Endodermal cell (in vitro differentiated cells): Measurements from ENCODE around the gene NEK10. TPM values are rescaled to one million over a fixed set of nuclear protein-coding genes. Genes with fewer than 3 reads are reported as not detected.

Experiments used
- DNase-seq: peaks from one replicate; pipeline ENCODE4 v3.0.0-alpha.2; 2017
- H3K27ac ChIP-seq: 2 replicates; pipeline ENCODE4 v1.5.1; 2013; ENCODE audit warnings: mild to moderate bottlenecking, low read depth, low read length, moderate library complexity
- H3K27me3 ChIP-seq: 2 replicates; pipeline ENCODE4 v1.6.1; 2013; ENCODE audit warnings: mild to moderate bottlenecking, low read length, moderate library complexity; ENCODE audit not compliant: insufficient read depth, control insufficient read depth, poor library complexity, severe bottlenecking
- H3K36me3 ChIP-seq: 2 replicates; pipeline ENCODE4 v1.7.0; 2013; ENCODE audit warnings: mild to moderate bottlenecking, low read length, moderate library complexity; ENCODE audit not compliant: control insufficient read depth, insufficient read depth
- H3K4me1 ChIP-seq: one replicate; pipeline ENCODE4 v1.7.0; 2013; ENCODE audit warnings: low read length; ENCODE audit not compliant: control insufficient read depth, insufficient read depth
- H3K4me3 ChIP-seq: 2 replicates; pipeline ENCODE4 v1.5.1; 2013; ENCODE audit warnings: mild to moderate bottlenecking, low read length, moderate library complexity
- H3K9ac ChIP-seq: 2 replicates; pipeline ENCODE4 v1.6.1; 2013; ENCODE audit warnings: mild to moderate bottlenecking, low read length, moderate library complexity; ENCODE audit not compliant: poor library complexity, severe bottlenecking; ENCODE audit errors: extremely low read depth
- H3K9me3 ChIP-seq: 2 replicates; pipeline ENCODE4 v1.6.1; 2013; ENCODE audit warnings: mild to moderate bottlenecking, low read length, moderate library complexity; ENCODE audit not compliant: control insufficient read depth
- H3K27ac Mint-ChIP-seq: 2 replicates; pipeline ENCODE4 v1.8.0; 2020; ENCODE audit warnings: mixed read lengths
- H3K27me3 Mint-ChIP-seq: 2 replicates; pipeline ENCODE4 v1.8.0; 2021; ENCODE audit warnings: mild to moderate bottlenecking, mixed read lengths; ENCODE audit not compliant: insufficient read depth
- H3K36me3 Mint-ChIP-seq: 2 replicates; pipeline ENCODE4 v1.8.0; 2020; ENCODE audit warnings: low read depth, mixed read lengths
- H3K4me1 Mint-ChIP-seq: 2 replicates; pipeline ENCODE4 v1.8.0; 2020; ENCODE audit warnings: mixed read lengths
- H3K4me3 Mint-ChIP-seq: 2 replicates; pipeline ENCODE4 v1.8.0; 2020; ENCODE audit warnings: mild to moderate bottlenecking, moderate library complexity, mixed read lengths
- H3K9me3 Mint-ChIP-seq: 2 replicates; pipeline ENCODE4 v1.8.0; 2020; ENCODE audit warnings: mild to moderate bottlenecking, mixed read lengths
- WGBS, 2 experiments: methylation state at CpG; one replicate each; pipeline versions ENCODE4 v1.1.5 to v1.1.7; 2013; ENCODE audit warnings: missing lambda C conversion rate in 2 of 2, mixed read lengths in 1 of 2; ENCODE audit not compliant: insufficient coverage in 1 of 2, insufficient read length in 1 of 2; 5-methylcytosine and 5-hydroxymethylcytosine counted together
- total RNA-seq, 2 donors: library from RNA; stranded (reverse); fragmentation: NEBNext Ultra II Directional in 1 of 2; extraction: Animal tissue kit (Norgen Biotek cat#: 25700) in 1 of 2; gene quantifications; 2 replicates in 1 of 2; 3 replicates in 1 of 2; pipeline ENCODE4 v1.2.1, GENCODE V29; 2021
- TF ChIP-seq, protein P1 (sequence below): fragments of 200-600 bp; sonication (generic); conservative IDR thresholded peaks from 2 replicates; pipeline ENCODE4 v1.5.0; 2021; ENCODE audit warnings: antibody characterized with exemption, mild to moderate bottlenecking

The NEK10 gene
- total RNA-seq, 2 donors from 2014 or later: 1.3 to 2.4 TPM

DNA sequence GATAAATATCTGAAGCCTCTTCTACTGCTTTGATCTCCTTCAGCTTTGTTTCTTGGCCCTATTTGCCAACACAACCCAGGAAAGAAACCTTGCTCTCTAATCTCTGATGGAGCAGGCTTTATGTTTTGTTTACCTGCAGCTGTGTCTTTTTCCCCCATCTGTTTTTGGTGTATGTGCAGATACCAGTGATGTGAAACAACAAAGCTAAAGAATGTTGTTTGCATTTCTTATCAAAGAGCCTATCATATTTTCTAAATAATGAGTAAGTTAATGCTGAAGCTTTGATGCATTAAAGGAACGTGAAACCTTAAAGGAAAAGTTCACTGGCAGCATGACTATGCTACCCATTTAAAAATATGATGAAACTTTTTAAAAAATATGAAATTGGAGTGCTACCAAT is 238.4 kb downstream of the NEK10 start:
- Histone ChIP-seq H3K27me3 (no peaks in the 10 kb centered on the region), H3K9me3 (no peaks in the 10 kb centered on the region), H3K4me1 (peaks cover 5% of the 10 kb centered on the region), H3K27ac (no peak overlapping the region), H3K9ac (no peak overlapping the region), H3K36me3 (no peaks in the 10 kb centered on the region), H3K4me3 (no peak overlapping the region)
- Mint-ChIP-seq H3K4me3 (no peak overlapping the region), H3K27me3 (no peaks in the 10 kb centered on the region), H3K36me3 (no peaks in the 10 kb centered on the region), H3K9me3 (no peaks in the 10 kb centered on the region), H3K27ac (no peak overlapping the region), H3K4me1 (peaks cover 15% of the 10 kb centered on the region)
- DNase-seq: no peak
- TF ChIP-seq, protein P1, sequence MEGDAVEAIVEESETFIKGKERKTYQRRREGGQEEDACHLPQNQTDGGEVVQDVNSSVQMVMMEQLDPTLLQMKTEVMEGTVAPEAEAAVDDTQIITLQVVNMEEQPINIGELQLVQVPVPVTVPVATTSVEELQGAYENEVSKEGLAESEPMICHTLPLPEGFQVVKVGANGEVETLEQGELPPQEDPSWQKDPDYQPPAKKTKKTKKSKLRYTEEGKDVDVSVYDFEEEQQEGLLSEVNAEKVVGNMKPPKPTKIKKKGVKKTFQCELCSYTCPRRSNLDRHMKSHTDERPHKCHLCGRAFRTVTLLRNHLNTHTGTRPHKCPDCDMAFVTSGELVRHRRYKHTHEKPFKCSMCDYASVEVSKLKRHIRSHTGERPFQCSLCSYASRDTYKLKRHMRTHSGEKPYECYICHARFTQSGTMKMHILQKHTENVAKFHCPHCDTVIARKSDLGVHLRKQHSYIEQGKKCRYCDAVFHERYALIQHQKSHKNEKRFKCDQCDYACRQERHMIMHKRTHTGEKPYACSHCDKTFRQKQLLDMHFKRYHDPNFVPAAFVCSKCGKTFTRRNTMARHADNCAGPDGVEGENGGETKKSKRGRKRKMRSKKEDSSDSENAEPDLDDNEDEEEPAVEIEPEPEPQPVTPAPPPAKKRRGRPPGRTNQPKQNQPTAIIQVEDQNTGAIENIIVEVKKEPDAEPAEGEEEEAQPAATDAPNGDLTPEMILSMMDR: no peak
- WGBS, 2 experiments: 92% methylated on average over 1 of the region's 1 CpG; no CpG with 5 or more reads in 1 of the 2 experiments

DNA sequence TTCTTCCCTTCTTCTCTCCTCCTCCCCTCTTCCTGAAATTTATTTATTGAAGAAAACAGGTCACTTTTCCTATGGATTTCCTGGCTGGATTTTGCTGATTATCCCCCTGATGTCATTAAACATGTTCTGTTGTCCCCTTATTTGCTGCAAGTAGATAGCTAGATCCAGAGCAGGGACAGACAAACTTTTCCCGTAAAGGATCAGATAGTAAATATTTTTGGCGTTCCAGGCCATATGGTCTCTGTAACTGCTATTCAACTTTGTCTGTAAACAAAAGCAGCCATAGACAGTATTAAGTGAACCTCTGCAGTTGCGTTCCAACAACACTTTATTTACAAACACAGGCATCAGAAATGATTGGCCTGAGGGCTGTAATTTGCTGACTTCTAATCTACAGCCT is 241.3 kb downstream of the NEK10 start:
- no peaks in the 10 kb centered on the region for H3K36me3 Mint-ChIP-seq
- no peaks in the 10 kb centered on the region for H3K27me3 Mint-ChIP-seq
- no peak overlapping the region for H3K27ac Mint-ChIP-seq
- peaks cover 13% of the 10 kb centered on the region for H3K4me1 Mint-ChIP-seq
- no peak overlapping the region for H3K4me3 Mint-ChIP-seq
- TF ChIP-seq, protein P1: no peak
- H3K4me3 ChIP-seq: no peak overlapping the region
- H3K36me3 ChIP-seq: no peaks in the 10 kb centered on the region
- no peaks in the 10 kb centered on the region for H3K27me3 ChIP-seq
- H3K9me3 ChIP-seq: no peaks in the 10 kb centered on the region
- no peak overlapping the region for H3K9ac ChIP-seq
- H3K27ac ChIP-seq: no peak overlapping the region
- no peaks in the 10 kb centered on the region for H3K9me3 Mint-ChIP-seq
- DNase-seq: no peak
- peaks cover 5% of the 10 kb centered on the region for H3K4me1 ChIP-seq
- 80 to 92% methylated on average over 3 of the region's 3 CpGs for WGBS, 2 experiments

DNA sequence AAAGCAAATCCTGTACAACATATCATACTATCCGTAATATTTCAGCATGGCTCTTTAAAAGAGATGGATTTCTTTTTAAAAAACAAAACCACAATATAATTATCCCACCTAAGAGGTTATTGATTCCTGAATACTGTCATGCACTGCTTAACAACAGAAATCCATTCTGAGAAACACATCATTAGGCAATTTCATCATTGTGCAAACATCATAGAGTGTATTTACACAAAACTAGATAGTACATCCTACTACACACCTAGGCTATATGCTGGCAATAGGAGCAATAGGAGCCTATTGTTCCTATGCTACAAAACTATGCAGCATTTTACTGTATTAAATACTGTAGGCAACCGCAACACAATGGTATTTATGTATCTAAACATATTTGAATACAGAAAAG is 242.0 kb downstream of the NEK10 start:
- H3K4me3 Mint-ChIP-seq: no peak overlapping the region
- peaks cover 12% of the 10 kb centered on the region for H3K4me1 Mint-ChIP-seq
- no peak for DNase-seq
- no peaks in the 10 kb centered on the region for H3K27me3 Mint-ChIP-seq
- Histone ChIP-seq H3K4me3 (no peak overlapping the region), H3K27ac (no peak overlapping the region), H3K9me3 (no peaks in the 10 kb centered on the region), H3K27me3 (no peaks in the 10 kb centered on the region), H3K4me1 (peaks cover 5% of the 10 kb centered on the region), H3K36me3 (no peaks in the 10 kb centered on the region), H3K9ac (no peak overlapping the region)
- no peaks in the 10 kb centered on the region for H3K36me3 Mint-ChIP-seq
- 100% methylated on average over 1 of the region's 2 CpGs; no CpG with 5 or more reads in 1 of the 2 experiments for WGBS, 2 experiments
- H3K27ac Mint-ChIP-seq: no peak overlapping the region
- no peaks in the 10 kb centered on the region for H3K9me3 Mint-ChIP-seq
- TF ChIP-seq, protein P1: no peak
